GM11168 (cell line): ENCODE results near the gene CIPC.

ENCODE experiments used
- in situ Hi-C: fragments of 300-500 bp; cut with MboI; formaldehyde crosslinking; loops from one replicate; pipeline ENCODE4 v1.12.0; 2022; ENCODE audit warnings: low sequenced_read_pairs; ENCODE audit not compliant: unreplicated experiment

Gene CIPC

GRCh38 chr14:77099425-77100167 lies 1.5 kb downstream of the CIPC start:
- in situ Hi-C loops: no loop called here

- in situ Hi-C loops: no loop called here
These were observed 2.9 kb downstream of the CIPC start for GRCh38 chr14:77100961-77101360.

- in situ Hi-C loops: no loop called here
These were observed 4.1 kb downstream of the CIPC start for GRCh38 chr14:77102154-77102553.

- in situ Hi-C loops: no loop called here
These were observed 5.4 kb downstream of the CIPC start for GRCh38 chr14:77103475-77103874.

GRCh38 chr14:77103951-77104350 lies 5.9 kb downstream of the CIPC start:
- in situ Hi-C loops: no loop called here

GRCh38 chr14:77104393-77104792 lies 6.3 kb downstream of the CIPC start:
- in situ Hi-C loops: no loop called here

GRCh38 chr14:77105145-77105939 lies 7.3 kb downstream of the CIPC start:
- in situ Hi-C loops: no loop called here

GRCh38 chr14:77106666-77107065 lies 8.6 kb downstream of the CIPC start:
- in situ Hi-C loops: no loop called here

GRCh38 chr14:77107228-77107627 lies 9.2 kb downstream of the CIPC start:
- in situ Hi-C loops: no loop called here

GRCh38 chr14:77108753-77109152 lies 10.7 kb downstream of the CIPC start:
- in situ Hi-C loops: no loop called here

- in situ Hi-C loops: no loop called here
These were observed 11.6 kb downstream of the CIPC start for GRCh38 chr14:77109656-77110055.

- in situ Hi-C loops: no loop called here
These were observed 12.2 kb downstream of the CIPC start for GRCh38 chr14:77110286-77110685.

GRCh38 chr14:77111021-77111420 lies 13.0 kb downstream of the CIPC start:
- in situ Hi-C loops: no loop called here

GRCh38 chr14:77113644-77114043 lies 15.6 kb downstream of the CIPC start:
- in situ Hi-C loops: no loop called here

GRCh38 chr14:77114609-77115008 lies 16.6 kb downstream of the CIPC start:
- in situ Hi-C loops: no loop called here

- in situ Hi-C loops: no loop called here
These were observed 18.2 kb downstream of the CIPC start for GRCh38 chr14:77116172-77116817.

GRCh38 chr14:77119851-77120250 lies 21.8 kb downstream of the CIPC start:
- in situ Hi-C loops: no loop called here

GRCh38 chr14:77120771-77121743 lies 23.0 kb downstream of the CIPC start:
- in situ Hi-C loops: no loop called here

- in situ Hi-C loops: no loop called here
These were observed 24.6 kb downstream of the CIPC start for GRCh38 chr14:77122526-77123125.
